ENCODE measurements around the gene SLC19A1.

Gene SLC19A1

GRCh38 chr21:45542242-45542666 is at the start of gene SLC19A1:
Gene SLC19A1 (minus strand): TSS chr21:45542440. CDS start chr21:45537959, 4,481 bp downstream.
- DNase-seq (ENCODE audit: low read depth in 2 of 2): peak; percentile 43 to 66
- peak within 1 kb of the TSS; percentile 38 to 58 for H3K4me3 ChIP-seq (replicated peaks in 1 of 2; ENCODE audit: low read depth in 2 of 2, low read length in 2 of 2)
- TF ChIP-seq CTCF (IDR thresholded peaks at IDR 0.05; ENCODE audit: low read depth, low read length): no peak

GRCh38 chr21:45591619-45592207 is 49.5 kb upstream of the SLC19A1 start:
- H3K4me3 ChIP-seq (replicated peaks in 1 of 2; ENCODE audit: low read depth in 2 of 2, low read length in 2 of 2): no peak overlapping the region
- no peak for DNase-seq (ENCODE audit: low read depth in 2 of 2)
- TF ChIP-seq CTCF (IDR thresholded peaks at IDR 0.05; ENCODE audit: low read depth, low read length): no peak

- no peak for DNase-seq (ENCODE audit: low read depth in 2 of 2)
- no peak for TF ChIP-seq CTCF (IDR thresholded peaks at IDR 0.05; ENCODE audit: low read depth, low read length)
- H3K4me3 ChIP-seq (replicated peaks in 1 of 2; ENCODE audit: low read depth in 2 of 2, low read length in 2 of 2): peak overlapping the region; percentile 37 to 51
These were observed 48.7 kb upstream of the SLC19A1 start for GRCh38 chr21:45590726-45591618.

- H3K4me3 ChIP-seq (replicated peaks in 1 of 2; ENCODE audit: low read depth in 2 of 2, low read length in 2 of 2): peak overlapping the region; percentile 41 to 54
- TF ChIP-seq CTCF (IDR thresholded peaks at IDR 0.05; ENCODE audit: low read depth, low read length): no peak
- DNase-seq (ENCODE audit: low read depth in 2 of 2): peak; percentile 68 to 78
These were observed 48.0 kb upstream of the SLC19A1 start for GRCh38 chr21:45590246-45590725.

- no peak for TF ChIP-seq CTCF (IDR thresholded peaks at IDR 0.05; ENCODE audit: low read depth, low read length)
- no peak for DNase-seq (ENCODE audit: low read depth in 2 of 2)
- peak overlapping the region; percentile 41 to 54 for H3K4me3 ChIP-seq (replicated peaks in 1 of 2; ENCODE audit: low read depth in 2 of 2, low read length in 2 of 2)
These were observed 47.5 kb upstream of the SLC19A1 start for GRCh38 chr21:45589686-45590245.

- no peak overlapping the region for H3K4me3 ChIP-seq (replicated peaks in 1 of 2; ENCODE audit: low read depth in 2 of 2, low read length in 2 of 2)
- DNase-seq (ENCODE audit: low read depth in 2 of 2): no peak
- no peak for TF ChIP-seq CTCF (IDR thresholded peaks at IDR 0.05; ENCODE audit: low read depth, low read length)
These were observed 46.7 kb upstream of the SLC19A1 start for GRCh38 chr21:45588871-45589491.
